T47D (cell line): ENCODE results near the gene ADH5.
"Not testable (repeated sequence)": the region's sequence is repeated elsewhere in the genome, so short reads cannot be mapped to it uniquely, and the experiment has no call there.

ENCODE experiments used
- DNase-seq, 2 experiments: peaks; one replicate each; pipeline versions ENCODE4 v3.0.0 to v3.0.0-alpha.2; 2011 to 2012; ENCODE audit warnings: low read depth in 1 of 2, low spot score in 1 of 2
- JUND ChIP-seq: IDR thresholded peaks from 2 replicates; pipeline ENCODE4 v1.6.1; 2012; ENCODE audit warnings: low read depth
- in situ Hi-C: cut with HindIII; loops from 2 replicates; pipeline ENCODE4 v1.10.0; 2016; ENCODE audit warnings: low sequenced_read_pairs, low pct_unique_long_range_greater_than_20kb

Gene ADH5

DNA sequence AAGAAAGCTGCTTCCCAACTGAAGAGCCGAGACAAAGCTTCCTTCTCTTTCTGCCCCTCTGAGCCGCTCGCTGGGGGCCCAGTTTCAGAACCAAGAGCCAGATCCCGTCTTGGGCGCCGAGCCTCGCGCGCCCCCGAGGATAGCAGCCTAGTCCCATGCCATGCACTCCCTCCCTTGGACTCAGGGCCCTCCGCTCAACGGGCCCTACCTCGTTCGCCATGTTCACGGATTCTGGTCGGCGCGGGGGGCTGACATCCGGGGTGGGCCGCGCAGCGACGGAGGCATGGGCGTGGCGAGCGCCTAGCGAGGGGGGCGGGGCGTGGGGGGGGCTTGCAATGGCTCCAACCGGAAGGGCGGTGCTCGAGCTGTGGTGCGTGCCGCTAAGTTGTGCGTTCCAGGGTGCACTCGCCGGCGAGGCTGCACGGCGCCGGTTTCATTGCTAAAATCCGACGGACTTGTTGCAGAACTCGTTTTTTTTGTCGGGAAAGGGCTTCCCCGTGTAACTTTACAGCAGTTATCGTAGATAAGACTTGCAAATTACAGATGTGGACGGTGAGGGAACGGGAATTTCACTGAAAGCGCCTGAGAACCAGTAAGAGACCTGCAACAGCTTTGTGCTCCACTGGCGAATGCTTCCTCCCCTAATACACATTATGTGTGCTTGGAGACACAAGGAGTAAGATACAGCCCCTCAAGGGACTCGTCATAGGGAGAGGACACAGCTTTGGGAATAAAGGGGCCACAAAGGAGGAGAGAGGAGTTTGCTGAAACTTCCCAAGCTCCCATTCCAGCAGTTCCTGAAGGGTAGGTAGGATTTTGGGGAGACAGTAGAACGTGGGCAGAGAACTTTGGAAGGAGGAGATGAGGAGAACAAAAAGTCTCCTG lies at the start of gene ADH5:
Gene ADH5 (minus strand): TSS at position 308 of the 885 bp plus-strand sequence. CDS start 88 bp downstream, at position 220.
- in situ Hi-C loops = no loop called here
- peak; percentile 47 to 80 for DNase-seq
- no peak for TF ChIP-seq JUND

DNA sequence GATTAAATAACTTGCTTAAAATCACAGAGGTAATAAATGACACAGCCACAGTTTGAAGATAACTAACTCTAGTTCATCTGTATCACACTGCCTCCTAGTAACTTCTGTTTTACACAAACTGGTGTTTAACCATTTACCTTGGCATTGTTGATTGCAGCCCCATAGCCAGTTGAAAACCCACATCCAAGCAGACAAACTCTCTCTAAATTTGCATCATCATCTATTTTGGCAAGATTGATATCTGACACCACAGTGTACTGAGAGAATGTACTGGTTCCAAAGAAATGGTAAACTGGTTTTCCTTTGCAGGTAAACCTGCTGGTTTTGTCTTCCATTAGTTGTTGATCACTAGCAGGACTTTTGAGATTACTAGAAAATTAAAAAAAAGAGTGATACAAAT lies 47.7 kb upstream of the ADH5 start:
- no peak for TF ChIP-seq JUND
- no peak for DNase-seq
- in situ Hi-C loops = no loop called here

DNA sequence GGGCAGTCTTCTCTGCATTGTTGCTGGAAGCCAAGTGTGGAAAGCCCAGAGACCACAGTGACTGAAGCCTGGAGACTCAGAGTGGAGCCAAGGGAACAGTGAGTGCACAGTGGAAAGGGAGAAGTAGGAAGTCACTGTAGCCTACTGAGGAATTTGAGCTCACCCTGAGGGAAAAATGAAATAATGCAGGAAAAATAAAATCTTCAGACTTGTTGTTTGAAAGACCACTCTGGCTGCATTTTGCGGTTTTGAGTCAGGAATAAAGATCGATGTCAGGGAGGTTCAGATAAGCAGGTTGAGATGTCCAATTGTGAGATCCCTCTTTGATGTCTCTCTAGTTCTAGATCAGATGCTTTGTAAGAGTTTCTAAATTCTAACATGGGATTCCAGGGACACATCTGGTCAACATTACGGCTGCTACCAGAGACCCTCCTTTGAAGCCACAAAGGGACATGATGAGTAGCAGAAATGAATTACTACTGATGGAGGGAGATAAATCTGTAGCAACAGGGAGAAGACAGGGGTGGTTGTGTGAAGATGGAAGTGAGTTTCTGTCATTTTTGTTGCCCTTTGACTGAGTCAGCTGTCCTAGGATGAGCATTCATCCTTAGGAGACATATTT lies 47.1 kb upstream of the ADH5 start:
- TF ChIP-seq JUND = no peak
- in situ Hi-C loops = no loop called here
- no peak for DNase-seq

DNA sequence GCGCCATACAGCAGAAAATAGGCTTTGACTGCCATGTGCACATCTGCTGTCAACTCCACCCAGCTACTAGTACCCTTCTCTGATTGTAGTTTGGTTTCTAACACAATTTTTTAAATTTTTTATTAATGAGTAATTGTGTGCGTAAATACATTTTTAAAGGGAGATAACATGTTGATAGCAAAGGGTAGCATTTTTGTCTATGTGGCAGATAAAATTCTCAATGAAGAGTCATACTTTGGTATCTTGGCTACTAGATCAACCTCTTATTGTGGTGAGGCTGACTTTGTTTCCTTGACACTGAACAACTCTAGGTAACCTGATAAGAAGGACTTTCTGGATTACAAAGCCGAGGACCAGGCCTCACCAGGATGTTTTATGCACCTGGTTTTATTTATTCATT lies 46.0 kb upstream of the ADH5 start:
- in situ Hi-C loops = no loop called here
- no peak for DNase-seq
- no peak for TF ChIP-seq JUND

DNA sequence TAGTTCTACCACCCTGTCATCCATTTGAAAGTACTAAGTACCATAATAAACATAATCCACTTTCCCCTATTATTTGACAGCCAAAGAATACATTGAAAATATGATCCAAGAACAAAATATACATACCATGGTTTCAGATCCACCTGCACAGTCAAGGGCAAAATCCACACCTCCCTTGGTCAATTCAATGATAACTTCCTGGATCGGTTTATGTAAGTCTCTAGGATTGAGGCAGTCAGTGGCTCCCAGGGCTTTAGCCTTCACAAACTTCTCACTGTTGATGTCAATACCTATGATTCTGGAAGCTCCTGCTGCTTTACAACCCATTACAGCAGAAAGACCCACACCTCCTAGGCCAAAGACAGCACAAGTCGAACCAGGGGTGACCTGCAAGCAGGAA lies 42.8 kb upstream of the ADH5 start:
- TF ChIP-seq JUND = no peak
- in situ Hi-C loops = no loop called here
- DNase-seq = no peak

DNA sequence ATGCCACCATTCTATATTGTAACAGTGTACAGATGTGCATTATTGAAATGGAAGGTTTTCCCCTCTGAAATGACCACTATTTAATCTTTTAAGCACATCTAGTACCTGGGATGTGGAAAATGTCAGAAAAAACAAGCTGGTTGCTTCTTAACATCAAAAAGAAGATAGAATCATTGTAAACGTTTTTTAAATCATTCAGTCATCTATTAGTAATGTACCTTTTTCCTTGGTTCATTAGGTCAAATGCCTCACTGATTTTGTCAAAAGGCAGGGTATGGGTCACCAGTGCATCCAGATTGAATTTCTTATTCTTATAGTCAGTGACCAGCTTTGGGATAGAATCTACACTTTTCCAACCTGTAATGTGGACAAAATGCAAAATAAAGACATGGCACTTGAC lies 37.8 kb upstream of the ADH5 start:
- in situ Hi-C loops = no loop called here
- no peak for DNase-seq
- no peak for TF ChIP-seq JUND

DNA sequence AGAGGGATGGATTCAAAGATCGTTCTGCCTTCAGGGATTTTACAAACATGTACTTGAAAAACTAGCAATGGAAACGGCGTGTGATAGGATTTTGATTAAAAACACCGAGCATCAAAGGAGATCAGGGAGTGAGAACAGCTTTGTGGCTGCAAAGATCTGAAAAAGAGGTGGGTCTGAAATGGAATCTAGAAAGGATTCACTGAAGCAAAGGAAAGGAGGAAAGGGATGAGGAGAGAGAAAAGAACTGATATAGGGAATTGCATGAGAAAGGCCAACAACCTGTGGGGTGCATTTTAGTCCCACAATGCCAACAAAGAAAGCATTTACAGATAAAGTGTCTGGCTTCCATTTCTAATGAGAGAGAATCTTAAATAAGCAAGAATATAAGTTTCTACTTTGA lies 32.4 kb upstream of the ADH5 start:
- no peak for DNase-seq
- TF ChIP-seq JUND = no peak
- in situ Hi-C loops = no loop called here

DNA sequence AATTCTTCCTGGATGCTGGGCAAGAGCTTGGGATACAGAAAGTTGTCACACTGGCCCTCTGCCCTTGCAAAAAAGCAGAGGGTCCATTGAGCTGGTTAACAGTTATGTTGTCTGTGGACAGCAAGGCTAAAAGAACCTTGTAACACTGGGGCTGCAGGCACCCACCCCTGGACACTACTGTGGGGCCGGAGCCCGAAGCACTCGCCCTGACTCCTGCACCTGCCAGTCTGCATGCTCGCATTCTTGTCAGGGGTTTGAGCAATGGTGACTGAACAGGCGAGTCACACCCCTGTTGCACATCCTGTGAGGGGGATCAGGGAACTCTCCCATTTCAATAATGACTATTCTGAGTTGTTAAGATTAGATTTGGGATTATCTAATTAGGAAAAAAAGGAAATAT lies 31.9 kb upstream of the ADH5 start:
- DNase-seq = no peak
- in situ Hi-C loops = no loop called here
- TF ChIP-seq JUND = no peak

DNA sequence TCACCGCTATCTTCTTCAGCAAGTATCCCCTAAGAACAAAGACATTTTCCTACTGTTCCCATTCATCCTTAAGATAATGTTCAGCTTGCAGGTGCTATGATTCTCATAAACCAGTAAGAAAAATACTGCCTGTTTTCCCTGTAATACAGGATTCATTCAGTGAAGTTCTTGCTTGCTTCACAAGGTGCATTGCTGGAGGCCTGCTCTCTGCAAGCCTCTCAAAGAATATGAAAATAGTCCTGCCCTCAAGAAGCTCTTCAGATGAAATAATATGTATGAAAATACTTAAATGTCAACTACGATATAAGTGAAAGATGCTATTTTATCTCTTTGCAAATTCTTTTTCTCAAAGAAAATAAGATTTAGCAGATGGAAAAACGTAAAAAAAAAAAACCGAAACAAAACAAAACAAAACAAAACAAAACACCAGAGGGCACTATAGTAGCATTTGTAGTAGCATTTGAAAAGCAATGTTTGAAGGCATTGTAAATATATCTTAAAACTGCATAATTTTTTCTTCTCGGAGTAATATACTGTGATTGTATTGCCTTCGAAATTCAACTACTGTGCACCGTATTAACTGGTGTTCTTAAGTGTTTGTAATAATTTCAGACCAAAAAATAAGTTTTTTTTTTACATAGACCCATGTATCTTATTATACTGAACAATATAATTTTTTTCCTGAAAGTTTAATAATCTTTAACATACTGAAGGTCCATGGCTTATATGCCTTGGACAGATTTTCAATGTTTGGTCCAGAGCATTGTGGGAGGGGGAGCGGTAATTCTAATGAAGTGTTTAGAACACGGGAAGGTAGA lies 29.5 kb upstream of the ADH5 start:
- no peak for TF ChIP-seq JUND
- in situ Hi-C loops = no loop called here
- peak in 1 of 2 experiments; percentile 12 for DNase-seq

DNA sequence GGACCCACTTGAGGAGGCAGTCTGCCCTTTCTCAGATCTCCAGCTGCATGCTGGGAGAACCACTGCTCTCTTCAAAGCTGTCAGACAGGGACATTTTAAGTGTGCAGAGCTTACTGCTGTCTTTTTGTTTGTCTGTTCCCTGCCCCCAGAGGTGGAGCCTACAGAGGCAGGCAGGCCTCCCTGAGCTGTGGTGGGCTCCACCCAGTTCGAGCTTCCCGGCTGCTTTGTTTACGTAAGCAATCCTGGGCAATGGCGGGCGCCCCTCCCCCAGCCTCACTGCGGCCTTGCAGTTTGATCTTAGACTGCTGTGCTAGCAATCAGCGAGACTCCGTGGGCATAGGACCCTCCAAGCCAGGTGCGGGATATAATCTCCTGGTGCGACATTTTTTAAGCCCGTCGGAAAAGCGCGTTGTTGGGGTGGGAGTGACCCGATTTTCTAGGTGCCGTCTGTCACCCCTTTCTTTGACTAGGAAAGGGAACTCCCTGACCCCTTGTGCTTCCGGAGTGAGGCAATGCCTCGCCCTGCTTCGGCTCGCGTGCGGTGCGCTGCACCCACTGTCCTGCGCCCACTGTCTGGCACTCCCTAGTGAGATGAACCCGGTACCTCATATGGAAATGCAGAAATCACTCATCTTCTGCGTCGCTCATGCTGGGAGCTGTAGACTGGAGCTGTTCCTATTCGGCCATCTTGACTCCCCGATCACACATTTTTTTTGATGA lies 28.7 kb upstream of the ADH5 start:
- DNase-seq, in situ Hi-C loops: not testable (repeated sequence)

DNA sequence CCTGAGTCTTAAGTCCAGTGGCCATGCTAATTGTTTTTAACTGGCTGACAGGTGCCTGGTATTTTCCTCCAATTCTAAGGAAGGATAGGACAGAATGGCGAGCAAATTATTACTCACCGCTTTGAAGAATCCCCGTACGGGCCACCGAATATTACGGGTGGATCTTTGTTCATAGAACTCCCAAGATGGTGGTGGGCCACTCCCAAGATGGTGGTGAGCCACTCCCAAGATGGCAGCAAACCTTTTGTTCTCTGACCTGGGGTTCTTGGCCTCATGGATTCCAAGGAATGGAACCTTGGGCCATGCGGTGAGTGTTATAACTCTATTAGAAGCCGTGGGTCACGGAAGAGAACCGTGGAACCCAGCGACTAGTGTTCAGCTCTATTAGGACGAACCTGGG lies 20.7 kb upstream of the ADH5 start:
- in situ Hi-C loops, DNase-seq: not testable (repeated sequence)

DNA sequence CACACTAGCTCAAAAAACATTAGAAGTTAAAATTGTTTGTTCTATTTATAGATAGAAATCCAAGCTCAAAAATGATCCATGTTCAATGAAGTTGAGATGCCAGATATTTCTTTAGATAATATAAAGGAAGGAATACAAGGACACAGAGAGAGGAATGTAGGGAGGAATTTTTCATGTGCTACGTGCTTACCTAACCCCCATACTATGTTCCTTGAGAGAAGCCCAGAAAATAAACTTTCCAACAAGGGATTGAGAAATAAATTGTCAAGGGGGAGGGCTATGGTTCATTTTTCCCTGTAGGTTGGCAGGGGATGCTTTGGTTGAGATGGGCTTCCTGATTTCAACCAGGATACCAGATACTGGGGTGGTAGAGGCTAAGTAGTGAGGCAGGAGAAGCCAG lies 15.6 kb upstream of the ADH5 start:
- in situ Hi-C loops = no loop called here
- no peak for DNase-seq
- TF ChIP-seq JUND = no peak
